Activated CD4-positive, alpha-beta T cell treated with anti-CD3 and anti-CD28 coated beads, Interleukin-2, amount 10 ng/mL, durations not matched to agents 24 days and 14 days (primary cell): Measurements from ENCODE around the gene CBLIF. TPM values are rescaled to one million over a fixed set of nuclear protein-coding genes. Genes with fewer than 3 reads are reported as not detected.
"Not testable (repeated sequence)": the region's sequence is repeated elsewhere in the genome, so short reads cannot be mapped to it uniquely, and the experiment has no call there.

Experiments
- DNase-seq: peaks from one replicate; pipeline ENCODE4 v3.0.0; 2022
- H3K27ac Mint-ChIP-seq: one replicate; pipeline ENCODE4 v1.8.0; 2022; ENCODE audit warnings: mild to moderate bottlenecking, mixed read lengths
- H3K27me3 Mint-ChIP-seq: one replicate; pipeline ENCODE4 v1.8.0; 2022; ENCODE audit warnings: mixed read lengths
- H3K36me3 Mint-ChIP-seq: one replicate; pipeline ENCODE4 v1.8.0; 2022; ENCODE audit warnings: low read depth, mild to moderate bottlenecking, mixed read lengths
- H3K4me1 Mint-ChIP-seq: one replicate; pipeline ENCODE4 v1.8.0; 2021; ENCODE audit warnings: mixed read lengths
- H3K4me3 Mint-ChIP-seq: one replicate; pipeline ENCODE4 v1.8.0; 2022; ENCODE audit warnings: mild to moderate bottlenecking, moderate library complexity, mixed read lengths
- H3K9me3 Mint-ChIP-seq: one replicate; pipeline ENCODE4 v1.8.0; 2021; ENCODE audit warnings: mixed read lengths
- intact Hi-C: fragments of 100-400 bp; cut with micrococcal nuclease; formaldehyde crosslinking; loops from one replicate; pipeline ENCODE4 v1.15.1; 2023
- total RNA-seq: library from RNA; stranded (reverse); gene quantifications from 2 replicates; pipeline ENCODE4 v1.2.3, GENCODE V29; 2022

CBLIF gene
- total RNA-seq, 1 donor from 2014 or later = not detected

GRCh38 chr11:59829358-59829757 lies 15.9 kb downstream of the CBLIF start:
- H3K36me3 Mint-ChIP-seq = no peaks in the 10 kb centered on the region
- H3K4me1 Mint-ChIP-seq = peaks cover 4% of the 10 kb centered on the region
- no peak overlapping the region for H3K4me3 Mint-ChIP-seq
- intact Hi-C loops = loop anchor here (10.0 kb wide), 1 partner anchor 305 kb away; no protein-coding TSS in a partner anchor
- peaks cover 3% of the 10 kb centered on the region for H3K27me3 Mint-ChIP-seq
- no peaks in the 10 kb centered on the region for H3K9me3 Mint-ChIP-seq
- H3K27ac Mint-ChIP-seq = no peak overlapping the region
- no peak for DNase-seq

- Mint-ChIP-seq H3K36me3 (no peaks in the 10 kb centered on the region), H3K9me3 (no peaks in the 10 kb centered on the region)
Observed at GRCh38 chr11:59822989-59823566, 22.2 kb downstream of the CBLIF start.

GRCh38 chr11:59818572-59818971 lies 26.7 kb downstream of the CBLIF start:
- no peaks in the 10 kb centered on the region for H3K27me3 Mint-ChIP-seq
- DNase-seq = no peak
- no peak overlapping the region for H3K27ac Mint-ChIP-seq
- no peaks in the 10 kb centered on the region for H3K36me3 Mint-ChIP-seq
- H3K4me3 Mint-ChIP-seq = no peak overlapping the region
- peaks cover 12% of the 10 kb centered on the region for H3K4me1 Mint-ChIP-seq
- intact Hi-C loops = no loop called here
- H3K9me3 Mint-ChIP-seq = no peaks in the 10 kb centered on the region

More at GRCh38 chr11:59822989-59823566, 22.2 kb downstream of the CBLIF start:
- no peaks in the 10 kb centered on the region for H3K27me3 Mint-ChIP-seq
- peak; percentile 75 for DNase-seq
- intact Hi-C loops = loop anchor here (1.0 to 10.0 kb wide), 3 partner anchors 96 to 370 kb away; no protein-coding TSS in a partner anchor
- no peak overlapping the region for H3K27ac Mint-ChIP-seq
- no peak overlapping the region for H3K4me3 Mint-ChIP-seq
- H3K4me1 Mint-ChIP-seq = peaks cover 5% of the 10 kb centered on the region

- peaks cover 12% of the 10 kb centered on the region for H3K4me1 Mint-ChIP-seq
- H3K27me3 Mint-ChIP-seq, intact Hi-C loops, H3K9me3 Mint-ChIP-seq, H3K36me3 Mint-ChIP-seq, DNase-seq, H3K27ac Mint-ChIP-seq, H3K4me3 Mint-ChIP-seq: not testable (repeated sequence)
Observed at GRCh38 chr11:59816434-59816833, 28.9 kb downstream of the CBLIF start.

- no peak for DNase-seq
- Mint-ChIP-seq H3K27me3 (no peaks in the 10 kb centered on the region), H3K9me3 (peaks cover 6% of the 10 kb centered on the region), H3K27ac (no peak overlapping the region), H3K4me1 (peaks cover 18% of the 10 kb centered on the region), H3K4me3 (no peak overlapping the region), H3K36me3 (no peaks in the 10 kb centered on the region)
- intact Hi-C loops = no loop called here
Observed at GRCh38 chr11:59815754-59816153, 29.5 kb downstream of the CBLIF start.

- no peak for DNase-seq
- intact Hi-C loops = loop anchor here (5.0 kb wide), 2 partner anchors 43 to 262 kb away; no protein-coding TSS in a partner anchor
- peaks cover 6% of the 10 kb centered on the region for H3K9me3 Mint-ChIP-seq
- H3K36me3 Mint-ChIP-seq = no peaks in the 10 kb centered on the region
- H3K4me3 Mint-ChIP-seq = peak overlapping the region; percentile 42
- peaks cover 22% of the 10 kb centered on the region for H3K4me1 Mint-ChIP-seq
- H3K27me3 Mint-ChIP-seq = no peaks in the 10 kb centered on the region
- H3K27ac Mint-ChIP-seq = no peak overlapping the region
Observed at GRCh38 chr11:59814021-59814420, 31.3 kb downstream of the CBLIF start.

- peaks cover 2% of the 10 kb centered on the region for H3K36me3 Mint-ChIP-seq
- H3K27me3 Mint-ChIP-seq = no peaks in the 10 kb centered on the region
- H3K4me3 Mint-ChIP-seq = no peak overlapping the region
- H3K9me3 Mint-ChIP-seq = peaks cover 6% of the 10 kb centered on the region
- H3K27ac Mint-ChIP-seq = no peak overlapping the region
- intact Hi-C loops = loop anchor here (5.0 kb wide), 2 partner anchors 44 to 261 kb away; no protein-coding TSS in a partner anchor
- DNase-seq = no peak
- H3K4me1 Mint-ChIP-seq = peaks cover 20% of the 10 kb centered on the region
Observed at GRCh38 chr11:59813364-59813763, 31.9 kb downstream of the CBLIF start.

- H3K36me3 Mint-ChIP-seq = peaks cover 6% of the 10 kb centered on the region
- peaks cover 22% of the 10 kb centered on the region for H3K4me1 Mint-ChIP-seq
- no peak for DNase-seq
- no peaks in the 10 kb centered on the region for H3K27me3 Mint-ChIP-seq
- H3K9me3 Mint-ChIP-seq = peaks cover 6% of the 10 kb centered on the region
- H3K4me3 Mint-ChIP-seq = no peak overlapping the region
- no peak overlapping the region for H3K27ac Mint-ChIP-seq
- intact Hi-C loops = loop anchor here (5.0 kb wide), 2 partner anchors 45 to 260 kb away; no protein-coding TSS in a partner anchor
Observed at GRCh38 chr11:59812220-59812619, 33.1 kb downstream of the CBLIF start.

GRCh38 chr11:59810911-59811259 lies 34.4 kb downstream of the CBLIF start:
- peaks cover 18% of the 10 kb centered on the region for H3K36me3 Mint-ChIP-seq
- peaks cover 22% of the 10 kb centered on the region for H3K4me1 Mint-ChIP-seq
- H3K9me3 Mint-ChIP-seq = peaks cover 6% of the 10 kb centered on the region
- intact Hi-C loops = loop anchor here (1.0 to 5.0 kb wide), 5 partner anchors 46 to 259 kb away; partner anchors contain the start of genes PATL1 and STX3
- H3K27ac Mint-ChIP-seq = peak overlapping the region; percentile 91
- no peak for DNase-seq
- H3K4me3 Mint-ChIP-seq = peak overlapping the region; percentile 92
- no peaks in the 10 kb centered on the region for H3K27me3 Mint-ChIP-seq

- DNase-seq = peak; percentile 95
- H3K9me3 Mint-ChIP-seq = peaks cover 6% of the 10 kb centered on the region
- H3K4me1 Mint-ChIP-seq = peaks cover 22% of the 10 kb centered on the region
- peak within 1 kb of the TSS; percentile 91 for H3K27ac Mint-ChIP-seq
- H3K4me3 Mint-ChIP-seq = peak within 1 kb of the TSS; percentile 92
- H3K36me3 Mint-ChIP-seq = peaks cover 19% of the 10 kb centered on the region
- intact Hi-C loops = loop anchor here (1.0 to 5.0 kb wide), 5 partner anchors 47 to 258 kb away; partner anchors contain the start of genes PATL1 and STX3
- H3K27me3 Mint-ChIP-seq = no peaks in the 10 kb centered on the region
Observed at GRCh38 chr11:59810189-59810910, 34.9 kb downstream of the CBLIF start, which contains the start of gene MRPL16. Gene MRPL16 (minus strand): TSS chr11:59810778. CDS start chr11:59810658, 120 bp downstream.

GRCh38 chr11:59807047-59807610 lies 38.2 kb downstream of the CBLIF start:
- Mint-ChIP-seq H3K4me3 (no peak overlapping the region), H3K27ac (no peak overlapping the region), H3K4me1 (peaks cover 19% of the 10 kb centered on the region), H3K36me3 (peaks cover 24% of the 10 kb centered on the region), H3K27me3 (no peaks in the 10 kb centered on the region), H3K9me3 (peaks cover 6% of the 10 kb centered on the region)
- intact Hi-C loops = no loop called here
- DNase-seq = no peak

- intact Hi-C loops = loop anchor here (5.0 kb wide), 1 partner anchor 267 kb away; no protein-coding TSS in a partner anchor
Observed at GRCh38 chr11:59804061-59804460, 41.2 kb downstream of the CBLIF start.

GRCh38 chr11:59802639-59803176 lies 42.6 kb downstream of the CBLIF start:
- intact Hi-C loops = loop anchor here (1.0 to 5.0 kb wide), 3 partner anchors 20 to 265 kb away; no protein-coding TSS in a partner anchor
- DNase-seq = peak; percentile 89
- no peaks in the 10 kb centered on the region for H3K27me3 Mint-ChIP-seq
- H3K27ac Mint-ChIP-seq = no peak overlapping the region
- no peaks in the 10 kb centered on the region for H3K9me3 Mint-ChIP-seq
- H3K4me1 Mint-ChIP-seq = peaks cover 13% of the 10 kb centered on the region
- peaks cover 27% of the 10 kb centered on the region for H3K36me3 Mint-ChIP-seq
- H3K4me3 Mint-ChIP-seq = no peak overlapping the region

More at GRCh38 chr11:59804061-59804460, 41.2 kb downstream of the CBLIF start:
- Mint-ChIP-seq H3K4me1 (peaks cover 16% of the 10 kb centered on the region), H3K27ac (no peak overlapping the region), H3K27me3 (no peaks in the 10 kb centered on the region), H3K36me3 (peaks cover 27% of the 10 kb centered on the region), H3K9me3 (no peaks in the 10 kb centered on the region), H3K4me3 (no peak overlapping the region)
- DNase-seq = no peak
